GM12878 (cell line): ENCODE data around the gene PHC2. TPM values are rescaled to one million over a fixed set of nuclear protein-coding genes. Genes with fewer than 3 reads are reported as not detected.

ENCODE experiments used
- ATAC-seq: fragments of 200-7000 bp; cut with Tn5 transposase; 3 replicates; pipeline ENCODE4 v1.9.1; 2020; ENCODE audit warnings: mild to moderate bottlenecking, moderate library complexity
- BruUV-seq: library from RNA; stranded (reverse); fragments of 400-500 nt; replicated peaks from 2 replicates; lab custom pipeline; 2021; lab: Mats Ljungman, UMichigan
- CTCF ChIA-PET: fragments of 300-600 bp; sonication (Branson Sonifier 250); formaldehyde crosslinking; extraction: SDS; loops from one replicate; lab custom pipeline; 2021; ENCODE audit warnings: inconsistent platforms; lab: Yijun Ruan, JAX
- POLR2A ChIA-PET: fragments of 350-600 bp; formaldehyde crosslinking; extraction: SDS; loops from one replicate; lab custom pipeline; 2021; ENCODE audit warnings: inconsistent platforms; lab: Charles Lee
- RAD21 ChIA-PET: fragments of 300-600 bp; sonication (Branson Sonifier 250); formaldehyde crosslinking; loops from one replicate; lab custom pipeline; 2023; ENCODE audit warnings: antibody characterized with exemption; ENCODE audit not compliant: unreplicated experiment; lab: Charles Lee
- SMC1A ChIA-PET: fragments of 300-600 bp; sonication (Branson Sonifier 250); formaldehyde crosslinking; loops from one replicate; lab custom pipeline; 2023; ENCODE audit not compliant: unreplicated experiment, uncharacterized antibody; lab: Charles Lee
- DNase-seq: peaks from one replicate; pipeline ENCODE4 v3.0.0-alpha.2; 2011; ENCODE audit warnings: low read depth, low spot score
- FAIRE-seq: peaks from 3 replicates; lab custom pipeline; 2011; peaks lifted over from hg19 to GRCh38; lab: Jason Lieb, UNC
- H2AFZ ChIP-seq: 2 replicates; pipeline ENCODE4 v1.6.0; 2011; ENCODE audit warnings: low read depth, low read length, control low read depth; ENCODE audit not compliant: control insufficient read depth
- H3K27ac ChIP-seq: 2 replicates; pipeline ENCODE4 v1.5.1; 2011; ENCODE audit warnings: control low read depth; ENCODE audit not compliant: control insufficient read depth, insufficient read depth
- H3K27me3 ChIP-seq, 2 experiments: replicated peaks in 1 of 2; 2 replicates each; pipeline versions ENCODE4 v1.6.0 to v1.6.1; 2011; ENCODE audit warnings: low read length in 1 of 2; ENCODE audit not compliant: control insufficient read depth in 2 of 2, insufficient read depth in 2 of 2
- H3K36me3 ChIP-seq, 2 experiments: 2 replicates each; pipeline ENCODE4 v1.5.1; 2011; ENCODE audit warnings: low read length in 1 of 2; ENCODE audit not compliant: control insufficient read depth in 2 of 2, insufficient read depth in 2 of 2
- H3K4me1 ChIP-seq: 2 replicates; pipeline ENCODE4 v1.6.1; 2011; ENCODE audit warnings: mild to moderate bottlenecking, low read length, moderate library complexity, mixed read lengths; ENCODE audit not compliant: control insufficient read depth, insufficient read depth
- H3K4me2 ChIP-seq: 2 replicates; pipeline ENCODE4 v1.6.0; 2011; ENCODE audit warnings: control low read depth; ENCODE audit not compliant: control insufficient read depth, insufficient read depth
- H3K4me3 ChIP-seq: fragments of 200-600 bp; sonication (generic); 2 replicates; pipeline ENCODE4 v1.5.1; 2016
- H3K79me2 ChIP-seq: 2 replicates; pipeline ENCODE4 v1.6.0; 2011; ENCODE audit warnings: low read length; ENCODE audit not compliant: control insufficient read depth, insufficient read depth
- H3K9ac ChIP-seq: 2 replicates; pipeline ENCODE4 v1.8.0; 2011; ENCODE audit warnings: low read length, control low read depth, mixed read lengths; ENCODE audit not compliant: control insufficient read depth, insufficient read depth
- H3K9me3 ChIP-seq: replicated peaks from 3 replicates; pipeline ENCODE4 v1.5.1; 2011; ENCODE audit warnings: mild to moderate bottlenecking, low read length; ENCODE audit not compliant: control insufficient read depth, insufficient read depth
- H4K20me1 ChIP-seq: 2 replicates; pipeline ENCODE4 v1.6.0; 2011; ENCODE audit not compliant: control insufficient read depth, insufficient read depth
- EP300 ChIP-seq, 2 experiments: fragments of 150-350 bp in 1 of 2; IDR thresholded peaks; 2 replicates each; pipeline ENCODE4 v1.6.1; 2011 to 2012; ENCODE audit warnings: low read depth in 2 of 2, low read length in 2 of 2, borderline replicate concordance in 1 of 2, improper control_type of control experiment in 1 of 2, inconsistent platforms in 1 of 2; ENCODE audit not compliant: control insufficient read depth in 1 of 2
- LARP7 ChIP-seq: fragments of 450-650 bp; IDR thresholded peaks from 2 replicates; pipeline ENCODE4 v1.6.1; 2017; ENCODE audit warnings: mild to moderate bottlenecking
- NFIC ChIP-seq: IDR thresholded peaks from 2 replicates; pipeline ENCODE4 v1.6.1; 2012; ENCODE audit warnings: low read depth, mild to moderate bottlenecking, inconsistent platforms, low read length, moderate library complexity
- NFXL1 ChIP-seq: fragments of 450-650 bp; IDR thresholded peaks from 2 replicates; pipeline ENCODE4 v1.6.1; 2017; ENCODE audit warnings: antibody characterized with exemption, mild to moderate bottlenecking, borderline replicate concordance
- NR2F1 ChIP-seq: fragments of 450-650 bp; conservative IDR thresholded peaks from 2 replicates; pipeline ENCODE4 v1.6.1; 2017; ENCODE audit warnings: mild to moderate bottlenecking
- RB1 ChIP-seq: fragments of 450-650 bp; formaldehyde crosslinking; IDR thresholded peaks from 2 replicates; pipeline ENCODE4 v1.6.1; 2017; ENCODE audit warnings: mild to moderate bottlenecking, borderline replicate concordance
- SMAD1 ChIP-seq: fragments of 450-650 bp; IDR thresholded peaks from 2 replicates; pipeline ENCODE4 v1.6.1; 2018; ENCODE audit warnings: mild to moderate bottlenecking, low read depth; ENCODE audit not compliant: partially characterized antibody
- STAT1 ChIP-seq: fragments of 450-650 bp; conservative IDR thresholded peaks from 2 replicates; pipeline ENCODE4 v1.6.1; 2014; ENCODE audit warnings: antibody characterized with exemption, mild to moderate bottlenecking
- TARDBP ChIP-seq: IDR thresholded peaks from 2 replicates; pipeline ENCODE4 v1.6.1; 2016; ENCODE audit warnings: borderline replicate concordance
- WGBS: methylation state at CpG from one replicate; pipeline ENCODE4 v1.1.6; 2016; ENCODE audit warnings: low lambda C conversion rate; ENCODE audit not compliant: insufficient replicate concordance, insufficient coverage; ENCODE audit errors: missing lambda C conversion rate; 5-methylcytosine and 5-hydroxymethylcytosine counted together
- in situ Hi-C: fragments of 300-500 bp; cut with MboI; formaldehyde crosslinking; loops from 9 replicates; pipeline ENCODE4 v1.14.3; 2018; ENCODE audit warnings: mixed read lengths
- intact Hi-C: fragments of 100-400 bp; cut with micrococcal nuclease; formaldehyde crosslinking; loops from one replicate; pipeline ENCODE4 v1.14.2; 2022; ENCODE audit not compliant: unreplicated experiment
- polyA plus RNA-seq, 11 experiments: library from polyadenylated mRNA; depleted of rRNA in 4 of 11; unstranded in 6 of 11; stranded (reverse) in 5 of 11; fragments of >200 nt; fragmentation: Nextera tagmentation in 4 of 11; fragmentation: Illumina TruSeq in 1 of 11; extraction: Ambion mirVana in 4 of 11; extraction: Trizol in 1 of 11; gene quantifications; 1 replicate in 1 of 11; 2 replicates in 10 of 11; pipeline versions ENCODE4 v1.2.1 to v1.2.3, GENCODE V29; 2011 to 2016; ENCODE audit warnings: inconsistent platforms in 2 of 11, missing spikeins in 2 of 11, low read depth in 1 of 11
- total RNA-seq, 4 experiments: library from RNA; depleted of rRNA in 3 of 4; stranded (reverse); fragments of >200 nt in 3 of 4; fragmentation: Illumina TruSeq in 1 of 4; extraction: Trizol in 1 of 4; gene quantifications; 2 replicates each; pipeline versions ENCODE4 v1.2.1 to v1.2.3, GENCODE V29; 2013 to 2021
- TF ChIP-seq, protein P1 (sequence below): fragments of 450-650 bp; conservative IDR thresholded peaks from 2 replicates; pipeline ENCODE4 v1.6.1; 2017; ENCODE audit warnings: mild to moderate bottlenecking, moderate library complexity

Gene PHC2
- total and polyA plus RNA-seq, 10 of the 15 experiments (the other 5 are each of a cell fraction or from before 2014, with no cell fraction given): 2.0 to 35.9 (median 16.4) TPM

DNA sequence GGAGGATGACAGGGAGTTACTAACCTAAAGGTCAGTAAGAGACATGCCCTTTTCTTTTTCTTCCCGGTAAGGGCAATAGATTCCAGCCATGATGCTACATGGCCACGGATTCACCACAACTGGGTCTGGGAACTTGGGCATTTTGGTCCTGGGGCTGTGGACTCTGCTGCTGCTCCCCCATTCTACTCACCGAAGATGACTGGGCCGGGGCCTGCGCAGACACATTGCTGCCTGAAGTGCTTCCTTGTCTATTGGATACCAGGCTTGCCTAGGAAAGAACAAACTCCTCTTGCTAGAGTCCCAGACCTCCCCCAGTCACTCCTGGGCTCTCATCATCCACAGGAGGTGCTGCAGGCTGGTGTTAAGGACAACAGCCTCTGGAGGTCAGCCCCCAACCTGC lies 60.1 kb downstream of the PHC2 start:
- ChIA-PET POLR2A (no interaction called here), SMC1A (interaction anchor here (0.7 to 3.3 kb wide), 3 partner anchors 75 to 100 kb away, joined by 4 to 17 read pairs (median 4); partner anchors contain the start of gene ZSCAN20), RAD21 (interaction anchor here (3.1 kb wide), 2 partner anchors 75 to 101 kb away, joined by 11 read pairs; no protein-coding TSS in a partner anchor), CTCF (interaction anchor here (1.4 to 2.5 kb wide), 4 partner anchors 9 to 101 kb away, joined by 3 to 16 read pairs (median 6); partner anchors contain the start of gene ZSCAN20)
- DNase-seq (no peak), FAIRE-seq (no peak), ATAC-seq (no peak)
- in situ Hi-C loops: no loop called here
- Histone ChIP-seq H3K27ac (no peak overlapping the region), H3K27me3 (peaks cover 0 to 6% of the 10 kb centered on the region in 2 experiments; a peak in 1 of 4 replicates), H4K20me1 (no peaks in the 10 kb centered on the region), H3K79me2 (no peaks in the 10 kb centered on the region), H3K9ac (no peak overlapping the region), H2AFZ (no peak overlapping the region), H3K9me3 (no peaks in the 10 kb centered on the region), H3K4me3 (no peak overlapping the region), H3K4me1 (no peaks in the 10 kb centered on the region), H3K36me3 (no peaks in the 10 kb centered on the region), H3K4me2 (no peak overlapping the region)
- WGBS: 33% methylated on average over 5 of the region's 5 CpGs
- no TSS peak for BruUV-seq
- no peak for TF ChIP-seq EP300 (IDR thresholded peaks at IDR 0.05; ENCODE audit: borderline replicate concordance in 1 of 2, control insufficient read depth in 1 of 2, low read depth in 2 of 2, low read length in 2 of 2)
- TF ChIP-seq NR2F1: no peak
- TF ChIP-seq, protein P1, sequence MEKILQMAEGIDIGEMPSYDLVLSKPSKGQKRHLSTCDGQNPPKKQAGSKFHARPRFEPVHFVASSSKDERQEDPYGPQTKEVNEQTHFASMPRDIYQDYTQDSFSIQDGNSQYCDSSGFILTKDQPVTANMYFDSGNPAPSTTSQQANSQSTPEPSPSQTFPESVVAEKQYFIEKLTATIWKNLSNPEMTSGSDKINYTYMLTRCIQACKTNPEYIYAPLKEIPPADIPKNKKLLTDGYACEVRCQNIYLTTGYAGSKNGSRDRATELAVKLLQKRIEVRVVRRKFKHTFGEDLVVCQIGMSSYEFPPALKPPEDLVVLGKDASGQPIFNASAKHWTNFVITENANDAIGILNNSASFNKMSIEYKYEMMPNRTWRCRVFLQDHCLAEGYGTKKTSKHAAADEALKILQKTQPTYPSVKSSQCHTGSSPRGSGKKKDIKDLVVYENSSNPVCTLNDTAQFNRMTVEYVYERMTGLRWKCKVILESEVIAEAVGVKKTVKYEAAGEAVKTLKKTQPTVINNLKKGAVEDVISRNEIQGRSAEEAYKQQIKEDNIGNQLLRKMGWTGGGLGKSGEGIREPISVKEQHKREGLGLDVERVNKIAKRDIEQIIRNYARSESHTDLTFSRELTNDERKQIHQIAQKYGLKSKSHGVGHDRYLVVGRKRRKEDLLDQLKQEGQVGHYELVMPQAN: no peak
- TF ChIP-seq LARP7: no peak
- TF ChIP-seq RB1: no peak
- no peak for TF ChIP-seq STAT1
- TF ChIP-seq NFIC: no peak
- no peak for TF ChIP-seq TARDBP
- TF ChIP-seq NFXL1: no peak
- TF ChIP-seq SMAD1: no peak
- intact Hi-C loops: no loop called here
